LNCaP clone FGC (cell line): ENCODE results near the gene RAB22A.

ENCODE experiments used
- DNase-seq: peaks from one replicate; pipeline ENCODE4 v3.0.0-alpha.2; 2011; ENCODE audit warnings: low read depth
- H3K4me3 ChIP-seq: 2 replicates; pipeline ENCODE4 v1.5.1; 2011; ENCODE audit warnings: mild to moderate bottlenecking, low read depth, low read length, control low read depth
- TF ChIP-seq, protein P1 (sequence below): IDR thresholded peaks from 2 replicates; pipeline ENCODE4 v1.5.1; 2012; ENCODE audit warnings: mild to moderate bottlenecking; ENCODE audit not compliant: control insufficient read depth, insufficient read depth; ENCODE audit errors: extremely low read depth

RAB22A gene

DNA sequence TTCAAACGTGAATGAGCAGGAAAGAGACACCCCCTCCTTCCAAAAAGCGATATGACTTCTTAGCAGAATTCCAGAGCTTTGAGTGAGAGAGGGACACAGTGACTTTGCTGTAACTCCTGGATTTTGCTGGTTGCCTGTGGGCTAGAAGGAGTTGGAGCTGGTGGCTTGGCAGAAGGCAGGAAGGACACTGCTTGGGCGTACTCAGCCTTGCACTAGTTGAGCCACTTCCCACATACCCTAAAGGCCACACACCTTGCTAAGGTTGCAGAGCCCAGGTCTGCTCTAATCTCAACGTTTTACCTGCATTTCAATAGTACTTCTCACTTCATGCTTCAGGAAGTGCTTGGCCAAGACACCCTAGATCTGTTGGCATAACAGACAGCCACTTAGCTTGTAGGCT, 30.6 kb downstream of the RAB22A start:
- no peak for DNase-seq
- TF ChIP-seq, protein P1, sequence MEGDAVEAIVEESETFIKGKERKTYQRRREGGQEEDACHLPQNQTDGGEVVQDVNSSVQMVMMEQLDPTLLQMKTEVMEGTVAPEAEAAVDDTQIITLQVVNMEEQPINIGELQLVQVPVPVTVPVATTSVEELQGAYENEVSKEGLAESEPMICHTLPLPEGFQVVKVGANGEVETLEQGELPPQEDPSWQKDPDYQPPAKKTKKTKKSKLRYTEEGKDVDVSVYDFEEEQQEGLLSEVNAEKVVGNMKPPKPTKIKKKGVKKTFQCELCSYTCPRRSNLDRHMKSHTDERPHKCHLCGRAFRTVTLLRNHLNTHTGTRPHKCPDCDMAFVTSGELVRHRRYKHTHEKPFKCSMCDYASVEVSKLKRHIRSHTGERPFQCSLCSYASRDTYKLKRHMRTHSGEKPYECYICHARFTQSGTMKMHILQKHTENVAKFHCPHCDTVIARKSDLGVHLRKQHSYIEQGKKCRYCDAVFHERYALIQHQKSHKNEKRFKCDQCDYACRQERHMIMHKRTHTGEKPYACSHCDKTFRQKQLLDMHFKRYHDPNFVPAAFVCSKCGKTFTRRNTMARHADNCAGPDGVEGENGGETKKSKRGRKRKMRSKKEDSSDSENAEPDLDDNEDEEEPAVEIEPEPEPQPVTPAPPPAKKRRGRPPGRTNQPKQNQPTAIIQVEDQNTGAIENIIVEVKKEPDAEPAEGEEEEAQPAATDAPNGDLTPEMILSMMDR = no peak
- H3K4me3 ChIP-seq = no peak overlapping the region

DNA sequence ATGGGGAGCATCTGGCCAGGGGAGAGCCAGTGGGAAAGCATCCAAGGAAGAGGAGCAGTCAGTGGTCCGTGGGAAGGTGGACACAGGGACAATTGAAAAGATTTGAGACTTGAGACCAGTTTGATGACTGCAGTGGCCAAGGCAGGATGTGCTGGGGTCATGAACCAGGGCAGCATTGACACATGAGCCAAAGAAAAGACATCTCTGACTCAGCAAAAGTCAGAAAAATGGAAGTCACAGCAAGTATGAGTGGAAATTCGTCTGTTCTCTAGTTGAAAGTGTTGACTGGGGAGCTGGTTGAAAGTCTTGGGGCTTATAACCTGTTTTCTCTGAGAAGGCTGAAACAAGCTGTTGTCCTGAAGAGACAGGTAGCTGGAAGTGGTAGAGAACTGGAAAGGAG, 31.3 kb downstream of the RAB22A start:
- TF ChIP-seq, protein P1 = no peak
- no peak overlapping the region for H3K4me3 ChIP-seq
- no peak for DNase-seq

DNA sequence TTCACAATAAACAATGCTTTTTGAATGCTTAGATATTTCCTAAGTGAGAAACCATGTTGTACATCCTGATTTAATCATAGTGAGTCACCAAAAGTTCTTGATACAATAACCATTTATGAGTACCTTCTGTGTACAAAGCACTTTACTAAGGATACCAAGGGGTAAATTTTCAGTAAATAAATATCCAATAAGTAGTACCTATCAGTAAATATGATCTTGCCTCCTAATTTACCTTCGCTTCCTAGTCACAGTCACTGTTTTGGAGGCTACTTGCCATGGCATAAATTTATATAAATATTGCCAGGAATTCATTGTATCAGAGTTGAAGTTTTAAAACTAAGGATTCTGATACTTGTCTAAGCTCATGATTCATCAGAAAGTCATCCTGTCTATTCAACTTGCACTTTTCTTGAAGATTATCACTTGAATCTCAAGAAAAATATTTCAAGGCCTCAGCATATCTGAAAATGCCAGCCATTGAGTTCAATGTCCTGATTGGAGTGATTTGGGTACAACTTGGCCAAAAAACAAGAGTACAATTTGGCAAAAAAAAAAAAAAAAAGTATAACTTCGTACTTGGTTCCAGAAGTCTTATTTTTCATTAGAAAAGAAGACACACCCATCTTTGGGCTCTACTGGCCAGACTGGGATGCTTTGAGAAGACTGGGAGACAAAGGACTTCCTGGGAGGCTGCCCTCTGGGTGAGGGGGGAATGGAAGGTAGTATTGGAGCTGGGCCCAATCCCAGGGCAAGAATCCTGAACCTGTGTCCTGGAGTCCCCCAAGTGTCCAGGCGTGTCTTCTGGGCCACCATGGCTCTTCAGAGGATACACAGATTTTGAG, 32.8 kb downstream of the RAB22A start:
- TF ChIP-seq, protein P1 = no peak
- no peak overlapping the region for H3K4me3 ChIP-seq
- DNase-seq = no peak

DNA sequence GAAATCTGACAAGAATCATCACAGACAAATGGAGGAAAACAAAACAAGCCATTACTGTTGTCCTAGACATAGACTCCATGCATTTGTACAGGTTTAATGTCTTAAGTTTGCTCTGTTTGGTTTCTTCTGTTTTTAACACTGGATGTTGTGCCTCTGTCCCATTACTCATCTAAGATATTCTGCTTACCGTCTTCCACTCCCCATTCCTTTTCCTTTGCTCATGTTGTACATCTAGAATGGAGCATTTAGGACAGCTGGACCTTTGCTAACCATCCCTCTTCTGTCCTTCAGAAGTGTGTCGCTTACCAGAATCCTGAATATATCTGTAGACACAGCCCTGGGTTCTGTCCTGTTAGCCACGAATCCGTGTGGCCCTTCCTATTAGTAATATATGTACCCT, 35.2 kb downstream of the RAB22A start:
- no peak for DNase-seq
- TF ChIP-seq, protein P1 = no peak
- no peak overlapping the region for H3K4me3 ChIP-seq

DNA sequence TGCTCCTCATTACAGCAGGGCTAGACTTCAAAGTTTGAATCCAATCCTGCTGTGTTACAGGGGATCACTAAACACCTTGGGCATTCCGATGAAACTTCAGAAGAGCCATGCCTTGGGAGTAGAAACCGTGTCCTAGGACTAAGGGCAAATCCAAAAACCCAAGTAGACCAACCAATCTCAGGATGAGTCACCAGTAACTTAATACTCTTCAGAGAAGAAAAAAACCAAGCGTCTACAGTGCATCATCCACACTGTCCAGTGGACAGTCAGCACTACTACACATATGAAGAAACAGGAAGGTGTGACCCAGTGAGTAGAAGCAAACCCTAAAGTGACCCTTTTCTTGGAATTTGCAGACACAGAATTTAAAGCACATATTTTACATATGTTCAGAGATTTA, 40.1 kb downstream of the RAB22A start:
- H3K4me3 ChIP-seq = no peak overlapping the region
- TF ChIP-seq, protein P1 = no peak
- no peak for DNase-seq

DNA sequence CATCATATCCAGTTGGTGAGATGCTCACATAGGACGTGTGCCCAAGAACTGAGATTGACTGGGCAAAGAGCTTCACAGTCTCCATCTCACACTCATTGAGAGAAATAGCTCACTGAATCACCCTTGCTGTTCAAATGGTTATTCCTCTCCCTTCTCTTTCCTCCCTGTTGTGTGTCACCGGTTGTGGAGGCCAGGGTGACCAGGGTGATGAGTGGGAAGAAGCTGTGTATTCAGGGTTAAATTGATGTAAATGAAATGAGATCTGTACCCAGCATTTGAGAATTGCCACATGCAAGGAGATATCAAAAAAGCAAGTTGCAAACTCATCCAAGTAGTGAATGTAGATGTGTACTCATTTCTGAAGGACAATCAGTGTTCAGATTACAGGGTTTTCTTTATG, 43.0 kb downstream of the RAB22A start:
- no peak overlapping the region for H3K4me3 ChIP-seq
- TF ChIP-seq, protein P1 = no peak

DNA sequence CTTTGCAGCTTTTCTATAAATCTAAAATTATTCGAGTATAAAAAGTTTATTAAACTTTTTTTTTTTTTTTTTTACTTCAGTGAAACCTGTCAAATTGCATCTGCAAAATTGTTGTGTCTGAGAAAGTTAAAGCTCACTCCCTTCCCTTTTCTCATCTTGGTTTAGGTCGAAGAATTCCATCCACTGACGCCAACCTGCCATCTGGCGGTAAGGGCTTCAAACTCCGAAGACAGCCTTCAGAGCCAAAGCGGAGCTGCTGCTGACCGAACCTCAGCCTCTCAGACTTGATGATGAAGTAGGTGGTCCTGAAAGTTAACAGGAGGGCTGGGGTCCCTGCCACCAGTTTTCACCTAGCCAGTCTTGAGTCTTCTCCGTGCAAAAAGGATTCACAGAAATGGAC, 49.9 kb downstream of the RAB22A start:
- DNase-seq = no peak
- TF ChIP-seq, protein P1 = no peak

More for the DNA sequence above, 43.0 kb downstream of the RAB22A start:
- DNase-seq = no peak

More for the DNA sequence above, 49.9 kb downstream of the RAB22A start:
- no peak overlapping the region for H3K4me3 ChIP-seq
